HG03354 (cell line): ENCODE results near the gene TLE3.

Experiments
- ATAC-seq: cut with Tn5 transposase; IDR thresholded peaks from one replicate; pipeline ENCODE4 v1.9.1; 2021; ENCODE audit warnings: mild to moderate bottlenecking; ENCODE audit not compliant: unreplicated experiment, poor library complexity, severe bottlenecking

The TLE3 gene

DNA sequence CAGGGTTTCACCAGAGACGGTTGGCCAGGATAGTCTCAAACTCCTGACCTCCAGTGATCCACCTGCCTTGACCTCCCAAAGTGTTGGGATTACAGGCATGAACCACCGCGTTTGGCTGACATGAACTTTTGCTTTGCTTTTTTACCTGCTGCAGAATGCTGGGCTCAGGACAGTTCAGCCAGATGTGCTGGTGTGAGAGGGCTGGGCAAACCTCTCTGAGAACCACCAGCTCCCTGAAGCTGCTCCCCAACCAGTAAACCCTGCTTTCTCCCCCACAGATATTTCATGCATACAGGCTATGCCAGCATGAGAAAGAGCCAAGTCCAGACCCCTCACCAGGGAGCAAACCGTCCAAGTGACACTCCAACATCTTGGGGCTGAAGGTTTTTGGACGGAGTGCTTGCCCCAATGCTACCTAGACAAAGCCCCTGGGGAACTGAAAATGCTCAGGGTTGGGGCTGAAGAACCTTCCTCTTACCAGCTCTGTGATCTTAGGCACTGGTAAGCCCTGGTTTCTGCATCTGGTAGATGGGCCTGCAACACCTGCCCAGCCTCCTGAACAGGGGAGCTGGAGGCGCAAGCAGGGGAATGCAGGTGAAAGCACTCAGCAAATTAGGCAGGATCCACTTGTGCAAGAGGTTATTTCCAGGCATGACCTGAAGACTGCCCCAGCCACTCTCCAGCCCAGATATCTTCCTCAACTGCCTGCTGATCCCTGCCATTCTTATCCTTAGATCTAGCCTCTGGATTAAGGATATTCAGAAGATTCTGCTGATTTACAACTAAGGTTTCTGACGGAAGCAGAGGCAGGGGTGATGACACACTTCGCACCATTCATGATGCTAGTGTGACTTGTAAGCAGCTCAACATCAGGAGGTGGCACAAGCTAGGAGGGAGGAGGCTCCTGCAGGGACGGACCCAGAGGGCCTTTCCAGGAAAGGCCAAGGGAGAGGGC, 78.8 kb downstream of the TLE3 start:
- no peak for ATAC-seq

DNA sequence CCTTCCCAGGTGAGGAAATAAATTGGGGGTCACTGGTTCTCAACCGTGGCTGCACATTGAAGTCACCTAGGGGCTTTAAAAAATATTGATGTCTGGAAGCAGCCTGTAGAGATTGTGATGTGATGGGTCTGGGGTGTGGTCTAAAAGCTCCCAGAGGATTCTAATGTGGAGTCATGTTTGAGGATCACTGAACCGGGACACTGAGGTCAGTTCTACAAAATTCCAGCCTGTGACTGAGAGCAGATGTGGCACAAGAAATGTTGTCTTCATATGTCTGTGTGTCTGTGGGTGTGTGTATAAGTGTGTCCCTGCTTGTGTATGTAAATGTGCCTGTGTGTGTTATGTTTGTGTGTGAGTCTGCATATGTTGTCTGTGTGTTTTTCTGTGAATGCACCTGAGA, 79.9 kb downstream of the TLE3 start:
- ATAC-seq: no peak

DNA sequence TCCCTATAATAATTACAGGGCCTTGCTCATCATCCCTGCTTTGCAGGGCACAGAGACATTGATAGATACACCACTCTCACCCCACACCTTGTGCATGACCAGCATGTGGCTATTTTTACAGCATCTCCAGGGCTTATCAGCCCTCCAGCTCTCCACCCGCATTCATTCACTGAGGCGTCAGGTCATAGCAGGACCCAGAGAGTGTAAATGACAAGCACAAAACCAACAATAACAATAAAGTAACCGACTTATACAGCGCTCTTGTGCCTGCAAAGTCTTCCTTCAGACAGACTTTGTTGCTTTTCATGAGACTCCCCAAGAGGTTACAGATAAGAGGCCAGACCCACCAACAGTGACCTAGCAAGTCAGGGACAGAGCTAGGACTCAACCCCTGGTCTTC, 80.7 kb downstream of the TLE3 start:
- no peak for ATAC-seq

DNA sequence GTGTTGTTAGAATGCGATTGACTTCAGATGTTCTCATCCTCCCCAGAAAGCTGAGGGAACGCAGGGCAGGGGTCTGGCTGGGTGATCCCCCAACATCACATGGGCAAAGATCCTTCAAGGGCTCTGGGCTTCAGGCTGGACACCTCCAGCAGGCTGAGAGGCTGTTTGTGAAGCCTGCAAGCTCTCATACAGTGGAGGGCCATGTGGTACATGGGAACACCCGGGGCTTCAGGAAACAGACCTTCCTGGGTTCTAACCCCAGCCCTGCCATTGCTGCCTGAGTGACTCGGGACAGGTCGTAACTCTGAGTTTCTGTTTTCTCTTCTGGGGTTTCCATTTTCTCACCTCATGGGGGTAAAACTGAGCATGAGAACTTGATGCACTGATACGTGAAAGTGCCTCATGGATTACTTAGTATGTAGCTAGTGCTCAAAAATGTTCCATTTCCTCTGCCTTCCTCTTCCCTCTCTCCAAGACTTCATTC, 81.2 kb downstream of the TLE3 start:
- no peak for ATAC-seq

DNA sequence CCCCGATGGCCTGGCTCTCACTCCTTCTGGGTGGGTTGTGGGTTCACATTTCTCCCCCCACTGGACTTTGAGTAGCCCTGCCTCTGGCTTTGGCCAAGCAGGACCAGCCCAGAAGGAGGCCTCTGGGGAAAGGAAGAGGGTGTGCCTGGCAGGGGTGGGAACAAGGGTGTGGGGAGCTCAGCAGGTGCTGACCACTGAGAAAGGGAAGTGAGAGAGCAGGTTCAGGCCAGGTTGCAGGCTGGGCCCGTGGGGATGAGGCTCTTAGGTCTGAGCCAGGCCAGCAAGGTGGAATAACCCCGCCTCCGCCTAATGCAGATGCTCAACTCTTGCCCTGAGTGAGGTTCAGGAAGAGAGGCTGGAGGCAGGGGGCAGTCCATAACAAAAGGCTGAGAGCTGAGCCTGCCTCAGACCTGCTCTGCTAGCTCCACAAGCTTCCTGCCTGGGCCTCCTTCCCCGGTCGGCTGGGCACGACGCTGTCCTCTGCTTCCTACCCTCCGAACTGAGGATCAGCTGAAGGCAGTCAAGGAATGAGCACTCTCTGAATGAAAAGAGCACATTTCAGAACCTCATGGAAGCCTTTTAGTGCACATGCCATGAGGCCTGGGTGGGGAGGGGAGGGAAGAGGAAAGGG, 82.7 kb downstream of the TLE3 start:
- peak; percentile 90 for ATAC-seq

DNA sequence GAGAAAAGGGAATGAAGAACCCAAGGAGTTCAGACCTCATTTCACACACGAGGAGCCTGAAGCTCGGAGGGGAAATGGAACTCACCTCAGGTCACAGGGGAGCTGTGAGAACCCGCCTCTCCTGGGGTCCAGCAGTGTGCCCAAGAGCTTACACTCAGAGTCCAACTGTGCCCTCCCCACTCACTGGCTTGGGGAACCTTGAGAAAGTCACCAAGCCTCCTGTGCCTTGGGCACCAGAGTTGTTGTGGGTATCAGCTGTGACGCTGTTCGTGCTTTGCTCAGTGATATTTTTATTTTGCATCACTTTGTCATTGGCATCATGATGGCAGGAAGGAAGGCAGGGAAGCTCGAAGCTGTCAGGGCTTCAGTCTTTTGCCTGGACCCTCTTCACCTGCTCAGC, 83.4 kb downstream of the TLE3 start:
- ATAC-seq: no peak

DNA sequence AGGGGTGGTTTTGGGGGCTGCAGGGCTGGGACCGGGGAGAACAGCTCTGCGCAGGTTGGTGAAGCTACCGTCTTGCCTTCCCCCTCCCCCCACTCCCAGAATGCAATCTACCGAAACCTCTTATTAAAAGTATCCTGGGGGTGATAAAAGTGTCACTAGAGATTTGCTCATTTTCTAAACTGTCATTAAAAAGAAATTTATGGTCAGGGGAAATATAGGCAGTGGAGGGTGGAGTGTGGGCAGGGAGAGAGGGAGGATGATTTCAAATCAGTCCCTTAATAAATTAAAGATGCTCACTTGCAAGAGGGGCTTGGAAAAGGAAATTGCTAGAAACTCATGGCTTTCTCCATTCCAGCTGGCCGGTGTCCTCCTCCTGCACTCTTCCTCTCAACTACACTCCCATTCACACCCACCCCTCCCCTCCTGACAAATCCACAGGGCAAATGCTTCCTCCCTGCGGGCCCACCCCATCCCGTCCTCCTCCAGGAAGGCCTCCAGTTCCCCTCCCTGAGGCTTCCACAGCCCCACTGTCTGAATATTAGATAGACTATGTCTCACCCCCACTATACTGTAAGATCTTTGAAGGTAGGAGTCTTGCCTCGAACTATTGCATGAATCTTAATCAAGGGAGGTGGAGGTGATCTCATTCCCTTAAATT, 83.9 kb downstream of the TLE3 start:
- no peak for ATAC-seq

DNA sequence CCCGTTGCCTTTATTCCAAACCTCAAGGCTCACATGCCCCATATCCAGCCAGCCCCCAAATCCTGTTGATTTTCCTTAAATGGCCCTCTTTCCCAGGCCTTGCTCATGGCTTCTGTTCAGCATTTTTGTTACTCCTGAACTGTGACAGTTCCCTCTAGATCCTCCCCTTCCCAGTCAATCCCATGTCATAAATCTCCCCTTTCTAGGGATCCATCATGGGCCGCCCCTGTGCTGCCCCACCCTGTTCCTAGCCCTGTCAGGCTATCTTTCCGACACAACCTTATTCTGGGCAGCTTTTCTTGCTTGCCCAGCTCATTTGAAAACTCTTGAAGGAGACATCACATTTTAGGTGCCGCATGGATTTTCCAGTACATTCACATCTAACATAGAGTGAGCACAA, 84.8 kb downstream of the TLE3 start:
- ATAC-seq: no peak

DNA sequence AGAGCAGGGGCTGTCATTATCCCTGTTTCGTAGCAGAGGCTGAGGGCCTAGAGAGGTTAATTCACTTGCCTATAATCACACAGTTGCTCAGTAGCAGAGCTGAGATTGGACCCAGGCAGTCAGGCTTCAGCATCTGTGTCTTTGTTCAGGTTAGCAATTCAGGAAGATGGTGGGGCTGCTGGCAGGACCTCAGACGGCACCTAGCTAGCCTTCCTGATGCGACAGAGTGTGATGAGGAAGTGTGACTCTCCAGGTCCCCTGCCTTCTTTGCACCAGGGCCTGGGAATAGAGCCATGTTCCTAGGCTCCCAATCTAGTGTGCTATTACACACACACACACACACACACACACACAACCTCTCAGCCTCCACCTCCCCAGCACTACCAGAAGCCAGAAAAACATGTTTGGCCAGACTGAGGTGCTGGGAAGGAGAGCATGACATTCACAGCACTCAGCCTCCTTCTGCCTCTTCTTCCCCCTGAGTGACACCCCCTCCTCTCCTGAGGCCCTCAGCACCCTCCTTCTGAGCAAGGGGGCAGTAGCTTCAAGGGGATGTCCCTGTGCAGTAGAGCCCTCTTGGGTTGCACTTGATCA, 88.9 kb downstream of the TLE3 start:
- no peak for ATAC-seq

DNA sequence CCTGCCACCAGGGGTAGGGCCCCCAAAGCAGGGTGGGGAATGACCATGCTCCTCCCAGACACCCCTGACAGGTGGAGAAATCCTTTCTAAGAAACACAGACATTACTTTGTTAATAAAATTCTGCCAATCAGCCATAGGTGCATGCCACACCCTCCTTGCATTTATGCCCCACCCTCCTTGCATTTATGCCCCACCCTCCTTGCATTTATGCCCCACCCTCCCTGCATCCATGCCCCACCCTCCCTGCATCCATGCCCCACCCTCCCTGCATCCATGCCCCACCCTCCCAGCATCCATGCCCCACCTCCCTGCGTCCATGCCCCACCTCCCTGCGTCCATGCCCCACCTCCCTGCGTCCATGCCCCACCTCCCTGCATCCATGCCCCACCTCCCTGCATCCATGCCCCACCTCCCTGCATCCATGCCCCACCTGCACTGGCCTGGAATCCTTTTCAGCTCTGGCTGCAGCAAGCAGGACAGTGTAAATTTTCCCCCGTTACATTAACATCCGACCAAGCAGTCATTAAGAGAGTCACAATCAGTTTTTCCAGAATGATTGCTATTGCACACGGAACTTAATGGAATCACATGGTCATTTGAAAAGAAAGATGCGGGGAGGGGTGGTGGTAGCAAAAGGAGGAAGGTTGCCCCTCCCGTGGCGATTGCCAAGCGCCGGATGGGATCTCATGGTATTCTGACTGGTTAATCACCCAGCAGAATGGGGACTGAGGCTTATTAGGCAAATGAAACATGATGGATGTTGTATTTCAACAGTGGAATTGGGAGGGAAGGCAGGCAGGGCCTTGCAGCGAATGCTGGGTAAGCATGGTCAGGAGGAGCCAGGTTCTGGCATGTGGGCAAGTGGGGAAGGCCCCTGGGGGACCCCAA, 91.2 kb downstream of the TLE3 start:
- no peak for ATAC-seq

DNA sequence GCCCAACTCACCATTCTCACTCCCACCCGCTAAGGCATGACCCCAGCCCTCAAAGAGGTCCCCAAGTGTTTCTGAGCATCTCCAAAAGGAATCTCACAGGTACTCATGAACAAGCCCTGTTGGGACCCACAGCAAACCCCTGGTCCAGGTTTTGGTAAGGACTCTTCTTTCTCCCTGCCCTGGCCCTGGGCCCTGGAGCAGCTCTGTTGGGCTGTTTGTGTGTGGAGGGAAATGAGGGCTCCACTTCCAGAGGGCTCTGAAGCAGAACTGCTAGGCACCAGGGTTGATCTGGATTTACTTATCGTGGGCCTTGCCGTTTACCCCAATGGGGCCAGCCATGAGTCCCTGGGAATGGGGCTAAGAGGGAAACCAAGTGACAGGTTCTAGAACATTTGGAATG, 92.9 kb downstream of the TLE3 start:
- no peak for ATAC-seq

DNA sequence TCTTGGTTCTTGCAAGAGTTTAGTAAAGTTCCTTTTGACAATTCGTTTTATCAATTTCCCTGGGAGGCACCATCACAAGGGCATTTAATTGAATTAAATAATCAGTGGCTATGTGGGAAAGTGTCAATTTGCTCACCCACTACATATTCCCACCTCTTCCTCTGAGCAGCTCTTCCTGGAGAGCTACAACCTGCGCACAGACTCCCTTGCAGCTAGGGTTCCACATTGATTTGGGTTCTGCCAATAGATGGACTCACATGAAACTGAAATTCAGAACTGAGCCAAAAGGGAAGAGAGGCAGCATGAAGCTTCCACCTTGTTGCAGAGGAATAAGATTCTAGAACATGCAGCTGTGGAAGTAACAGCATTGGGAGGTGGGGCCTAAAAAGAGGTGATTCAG, 94.8 kb downstream of the TLE3 start:
- no peak for ATAC-seq

DNA sequence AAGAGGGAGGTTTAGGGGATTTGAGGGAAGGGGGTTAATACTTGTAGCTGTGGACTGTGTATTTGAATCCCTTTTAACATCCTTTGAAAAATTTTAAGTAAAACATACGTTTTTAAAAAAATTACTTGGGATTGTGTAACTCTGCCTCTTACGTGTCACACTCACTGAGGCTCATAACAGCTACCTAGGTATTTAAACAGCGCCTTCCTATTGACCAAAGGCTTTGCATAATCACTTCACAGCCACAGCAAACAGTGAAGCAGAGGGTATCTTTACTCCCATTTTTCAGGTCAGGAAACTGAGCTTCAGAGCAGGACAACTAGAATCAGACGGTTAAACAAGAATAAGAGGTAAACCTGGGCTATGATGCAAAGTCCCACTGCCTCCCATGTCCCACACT, 95.9 kb downstream of the TLE3 start:
- no peak for ATAC-seq

DNA sequence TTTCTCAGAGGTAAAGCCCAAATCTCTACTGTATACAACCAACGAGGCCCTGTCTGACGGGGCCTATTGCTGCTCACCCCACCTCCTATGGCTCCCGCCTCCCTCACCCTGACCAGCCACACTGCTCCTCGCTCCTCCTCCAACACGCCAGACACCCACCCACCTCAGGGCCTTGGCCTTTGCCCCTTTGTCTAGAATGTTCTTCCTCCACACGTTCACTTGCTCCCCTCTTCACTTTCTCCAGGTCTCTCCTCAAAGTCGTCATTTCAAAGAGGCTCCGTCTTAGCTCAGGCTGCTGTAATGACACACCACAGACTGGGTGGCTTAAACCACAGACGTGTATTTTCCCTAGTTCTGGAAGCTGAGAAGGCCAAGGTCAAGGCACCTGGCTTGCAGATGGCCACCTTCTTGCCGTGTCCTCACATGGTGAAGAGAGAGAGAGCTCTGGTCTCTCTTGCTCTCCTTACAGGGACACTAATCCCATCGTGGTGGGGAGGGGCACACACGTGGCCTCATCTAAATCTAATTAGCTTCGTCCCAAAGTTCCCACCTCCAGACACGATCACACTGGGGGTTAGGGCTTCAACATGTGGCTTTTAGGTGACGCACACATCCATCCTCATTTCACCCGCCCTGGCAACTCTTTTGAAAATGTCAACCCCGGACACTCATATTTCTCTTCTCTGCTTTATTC, 98.2 kb downstream of the TLE3 start:
- no peak for ATAC-seq

DNA sequence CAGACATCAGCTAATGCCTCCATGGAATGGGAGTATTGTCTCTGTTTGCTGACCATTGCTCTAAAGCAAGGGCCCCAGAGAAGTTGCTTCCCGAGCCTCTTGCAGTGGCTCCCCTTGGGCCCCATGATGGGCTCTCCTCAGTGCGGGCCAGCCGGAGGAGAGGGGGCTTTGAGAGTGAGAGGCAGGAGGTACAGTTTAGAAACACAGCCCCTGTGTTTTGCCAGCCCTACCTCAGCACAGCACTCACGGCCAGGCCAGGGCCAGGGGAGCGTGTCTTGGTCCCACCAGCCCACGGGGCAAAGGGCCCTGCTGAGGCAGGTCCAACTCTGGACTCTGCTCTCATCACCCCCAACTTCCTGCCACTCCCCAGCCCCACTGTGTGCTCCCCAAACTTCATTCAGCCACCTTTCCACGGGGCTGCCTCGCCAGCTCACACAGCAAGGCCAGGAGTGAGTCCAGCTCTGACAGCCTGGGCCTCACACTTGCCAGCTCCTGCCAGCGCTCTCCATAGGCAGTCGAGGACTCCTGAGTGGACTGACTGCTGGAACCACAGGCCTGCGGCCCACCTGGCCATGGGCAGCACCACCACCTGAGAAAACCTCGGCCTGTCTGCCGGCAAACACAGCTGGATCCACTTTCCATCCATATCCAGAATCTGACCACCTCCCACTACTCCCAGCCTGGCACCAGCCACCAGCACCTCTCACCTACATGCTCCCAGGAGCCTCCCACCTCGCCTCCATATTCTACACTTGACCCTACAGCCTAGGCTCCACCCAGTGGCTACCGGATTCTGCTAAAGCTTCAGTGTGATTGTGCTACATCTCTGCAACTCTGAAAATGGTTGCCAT, 99.0 kb downstream of the TLE3 start:
- ATAC-seq: no peak

DNA sequence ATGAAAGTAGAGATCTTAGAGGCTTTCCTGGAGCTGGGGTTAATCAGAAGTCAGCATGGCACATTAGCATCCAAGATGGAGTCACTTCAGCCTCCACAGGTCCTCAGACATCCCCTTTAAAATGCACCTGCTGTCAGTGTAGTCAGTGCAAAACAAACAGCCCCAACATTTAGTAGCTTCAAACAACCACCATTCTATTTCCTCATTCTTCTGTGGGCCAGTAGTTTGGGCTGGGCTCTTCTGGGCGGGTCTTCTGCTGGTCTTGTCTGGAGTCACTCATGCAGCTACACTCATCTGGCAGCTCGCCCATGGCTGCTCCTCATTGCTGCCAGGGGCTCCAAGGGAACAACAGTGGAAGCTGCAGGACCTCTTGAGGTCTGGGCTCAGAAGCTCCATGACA, 99.9 kb downstream of the TLE3 start:
- no peak for ATAC-seq
